ENCODE measurements around the gene BHLHA15. TPM values are rescaled to one million over a fixed set of nuclear protein-coding genes. Genes with fewer than 3 reads are reported as not detected.

BHLHA15 gene
- total RNA-seq, 1 experiment from 2014 or later, result 2.8 TPM

GRCh38 chr7:98251601-98252424 lies 40.6 kb downstream of the BHLHA15 start, which contains the start of gene TECPR1:
TSS of gene TECPR1 (minus strand) at chr7:98252232. CDS start at chr7:98246146, 6,086 bp downstream.
- no peaks in the 10 kb centered on the region for H3K27me3 Mint-ChIP-seq (ENCODE audit: low read depth)
- ATAC-seq (peak; percentile 96), DNase-seq (ENCODE audit: low spot score) (peak; percentile 93)
- ChIA-PET POLR2A (no interaction called here), CTCF (interaction anchor here (1.0 to 1.4 kb wide), 2 partner anchors 72 to 150 kb away, joined by 3 read pairs; partner anchors contain the start of gene BAIAP2L1)
- peak within 1 kb of the TSS; percentile 87 for H3K27ac Mint-ChIP-seq
- H3K4me1 Mint-ChIP-seq, result peaks cover 23% of the 10 kb centered on the region
- H3K9me3 Mint-ChIP-seq, result no peaks in the 10 kb centered on the region
- H3K4me3 Mint-ChIP-seq, result peak within 1 kb of the TSS; percentile 96
- no peaks in the 10 kb centered on the region; the same call in 1 of the 2 replicates for H3K36me3 Mint-ChIP-seq
- peak; percentile 84 for TF ChIP-seq CREM (CRISPR knock-in tag; IDR thresholded peaks at IDR 0.05)
- TF ChIP-seq NR2C2 (CRISPR knock-in tag; IDR thresholded peaks at IDR 0.05), result peak; percentile 81
- TF ChIP-seq KAT7 (CRISPR knock-in tag; IDR thresholded peaks at IDR 0.05; ENCODE audit: borderline replicate concordance), result 0 out of 2 replicates have a peak, but pooled peaks have one; percentile 88
- no peak for TF ChIP-seq SMAD4 (CRISPR knock-in tag; IDR thresholded peaks at IDR 0.05)
- TF ChIP-seq JUN (CRISPR knock-in tag; IDR thresholded peaks at IDR 0.05), result 0 out of 2 replicates have a peak, but pooled peaks have one; percentile 38
- no peak for TF ChIP-seq ATF6 (CRISPR knock-in tag; IDR thresholded peaks at IDR 0.05)
- no peak for TF ChIP-seq CBFB (CRISPR knock-in tag; IDR thresholded peaks at IDR 0.05; ENCODE audit: low read depth)
- TF ChIP-seq, protein P1, sequence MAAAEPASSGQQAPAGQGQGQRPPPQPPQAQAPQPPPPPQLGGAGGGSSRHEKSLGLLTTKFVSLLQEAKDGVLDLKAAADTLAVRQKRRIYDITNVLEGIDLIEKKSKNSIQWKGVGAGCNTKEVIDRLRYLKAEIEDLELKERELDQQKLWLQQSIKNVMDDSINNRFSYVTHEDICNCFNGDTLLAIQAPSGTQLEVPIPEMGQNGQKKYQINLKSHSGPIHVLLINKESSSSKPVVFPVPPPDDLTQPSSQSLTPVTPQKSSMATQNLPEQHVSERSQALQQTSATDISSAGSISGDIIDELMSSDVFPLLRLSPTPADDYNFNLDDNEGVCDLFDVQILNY (CRISPR knock-in tag; IDR thresholded peaks at IDR 0.05), result 0 out of 2 replicates have a peak, but pooled peaks have one; percentile 9
- no peak for TF ChIP-seq GRHL2 (CRISPR knock-in tag; IDR thresholded peaks at IDR 0.05; ENCODE audit: insufficient replicate concordance, severe bottlenecking)
- TF ChIP-seq, protein P2, sequence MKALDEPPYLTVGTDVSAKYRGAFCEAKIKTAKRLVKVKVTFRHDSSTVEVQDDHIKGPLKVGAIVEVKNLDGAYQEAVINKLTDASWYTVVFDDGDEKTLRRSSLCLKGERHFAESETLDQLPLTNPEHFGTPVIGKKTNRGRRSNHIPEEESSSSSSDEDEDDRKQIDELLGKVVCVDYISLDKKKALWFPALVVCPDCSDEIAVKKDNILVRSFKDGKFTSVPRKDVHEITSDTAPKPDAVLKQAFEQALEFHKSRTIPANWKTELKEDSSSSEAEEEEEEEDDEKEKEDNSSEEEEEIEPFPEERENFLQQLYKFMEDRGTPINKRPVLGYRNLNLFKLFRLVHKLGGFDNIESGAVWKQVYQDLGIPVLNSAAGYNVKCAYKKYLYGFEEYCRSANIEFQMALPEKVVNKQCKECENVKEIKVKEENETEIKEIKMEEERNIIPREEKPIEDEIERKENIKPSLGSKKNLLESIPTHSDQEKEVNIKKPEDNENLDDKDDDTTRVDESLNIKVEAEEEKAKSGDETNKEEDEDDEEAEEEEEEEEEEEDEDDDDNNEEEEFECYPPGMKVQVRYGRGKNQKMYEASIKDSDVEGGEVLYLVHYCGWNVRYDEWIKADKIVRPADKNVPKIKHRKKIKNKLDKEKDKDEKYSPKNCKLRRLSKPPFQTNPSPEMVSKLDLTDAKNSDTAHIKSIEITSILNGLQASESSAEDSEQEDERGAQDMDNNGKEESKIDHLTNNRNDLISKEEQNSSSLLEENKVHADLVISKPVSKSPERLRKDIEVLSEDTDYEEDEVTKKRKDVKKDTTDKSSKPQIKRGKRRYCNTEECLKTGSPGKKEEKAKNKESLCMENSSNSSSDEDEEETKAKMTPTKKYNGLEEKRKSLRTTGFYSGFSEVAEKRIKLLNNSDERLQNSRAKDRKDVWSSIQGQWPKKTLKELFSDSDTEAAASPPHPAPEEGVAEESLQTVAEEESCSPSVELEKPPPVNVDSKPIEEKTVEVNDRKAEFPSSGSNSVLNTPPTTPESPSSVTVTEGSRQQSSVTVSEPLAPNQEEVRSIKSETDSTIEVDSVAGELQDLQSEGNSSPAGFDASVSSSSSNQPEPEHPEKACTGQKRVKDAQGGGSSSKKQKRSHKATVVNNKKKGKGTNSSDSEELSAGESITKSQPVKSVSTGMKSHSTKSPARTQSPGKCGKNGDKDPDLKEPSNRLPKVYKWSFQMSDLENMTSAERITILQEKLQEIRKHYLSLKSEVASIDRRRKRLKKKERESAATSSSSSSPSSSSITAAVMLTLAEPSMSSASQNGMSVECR (CRISPR knock-in tag; IDR thresholded peaks at IDR 0.05; ENCODE audit: borderline replicate concordance), result peak; percentile 88; the same call in 1 of the 2 replicates
- TF ChIP-seq ZNF232 (CRISPR knock-in tag; IDR thresholded peaks at IDR 0.05), result no peak
- peak; percentile 34; the same call in 1 of the 2 replicates for TF ChIP-seq RELA (CRISPR knock-in tag; IDR thresholded peaks at IDR 0.05; ENCODE audit: borderline replicate concordance)
- TF ChIP-seq SP1 (CRISPR knock-in tag; conservative IDR thresholded peaks at IDR 0.05), result peak; percentile 100
- peak; percentile 52; the same call in 1 of the 2 replicates for TF ChIP-seq PRDM15 (CRISPR knock-in tag; IDR thresholded peaks at IDR 0.05)
- peak; percentile 85 for TF ChIP-seq FOXP4 (CRISPR knock-in tag; IDR thresholded peaks at IDR 0.05)
- TF ChIP-seq, protein P3, sequence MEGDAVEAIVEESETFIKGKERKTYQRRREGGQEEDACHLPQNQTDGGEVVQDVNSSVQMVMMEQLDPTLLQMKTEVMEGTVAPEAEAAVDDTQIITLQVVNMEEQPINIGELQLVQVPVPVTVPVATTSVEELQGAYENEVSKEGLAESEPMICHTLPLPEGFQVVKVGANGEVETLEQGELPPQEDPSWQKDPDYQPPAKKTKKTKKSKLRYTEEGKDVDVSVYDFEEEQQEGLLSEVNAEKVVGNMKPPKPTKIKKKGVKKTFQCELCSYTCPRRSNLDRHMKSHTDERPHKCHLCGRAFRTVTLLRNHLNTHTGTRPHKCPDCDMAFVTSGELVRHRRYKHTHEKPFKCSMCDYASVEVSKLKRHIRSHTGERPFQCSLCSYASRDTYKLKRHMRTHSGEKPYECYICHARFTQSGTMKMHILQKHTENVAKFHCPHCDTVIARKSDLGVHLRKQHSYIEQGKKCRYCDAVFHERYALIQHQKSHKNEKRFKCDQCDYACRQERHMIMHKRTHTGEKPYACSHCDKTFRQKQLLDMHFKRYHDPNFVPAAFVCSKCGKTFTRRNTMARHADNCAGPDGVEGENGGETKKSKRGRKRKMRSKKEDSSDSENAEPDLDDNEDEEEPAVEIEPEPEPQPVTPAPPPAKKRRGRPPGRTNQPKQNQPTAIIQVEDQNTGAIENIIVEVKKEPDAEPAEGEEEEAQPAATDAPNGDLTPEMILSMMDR (IDR thresholded peaks at IDR 0.05), result no peak
- TF ChIP-seq NFYB (CRISPR knock-in tag; conservative IDR thresholded peaks at IDR 0.05; ENCODE audit: low read depth), result peak; percentile 98
- TF ChIP-seq EMX1 (CRISPR knock-in tag; IDR thresholded peaks at IDR 0.05), result no peak
- no peak for TF ChIP-seq ZNF263 (CRISPR knock-in tag; IDR thresholded peaks at IDR 0.05; ENCODE audit: low read depth)
- TF ChIP-seq ETV6 (CRISPR knock-in tag; IDR thresholded peaks at IDR 0.05), result peak; percentile 91
- peak; percentile 95 for TF ChIP-seq FOXP1 (CRISPR knock-in tag; IDR thresholded peaks at IDR 0.05; ENCODE audit: borderline replicate concordance)
- no peak for TF ChIP-seq ATF1 (CRISPR knock-in tag; IDR thresholded peaks at IDR 0.05)

Data from WTC11 (cell line).